AG04450 (cell line): ENCODE results near the gene NLRC5. TPM values are rescaled to one million over a fixed set of nuclear protein-coding genes. Genes with fewer than 3 reads are reported as not detected.
"Not testable (repeated sequence)": the region's sequence is repeated elsewhere in the genome, so short reads cannot be mapped to it uniquely, and the experiment has no call there.

Experiments
- CTCF ChIA-PET: fragments of 300-600, 350-600 bp; formaldehyde crosslinking; extraction: SDS; loops from one replicate; lab custom pipeline; 2022; ENCODE audit warnings: antibody characterized with exemption, inconsistent platforms; lab: Charles Lee
- POLR2A ChIA-PET: fragments of 350-600 bp; formaldehyde crosslinking; extraction: SDS; loops from one replicate; lab custom pipeline; 2021; ENCODE audit warnings: antibody characterized with exemption, inconsistent platforms; lab: Yijun Ruan, JAX
- DNase-seq: peaks from one replicate; pipeline ENCODE4 v3.0.0-alpha.2; 2011; ENCODE audit warnings: low read depth, low spot score
- H3K27ac ChIP-seq: one replicate; pipeline ENCODE4 v1.5.1; 2012; ENCODE audit warnings: low read depth, low read length, control low read depth
- H3K27me3 ChIP-seq: one replicate; pipeline ENCODE4 v1.6.0; 2012; ENCODE audit warnings: low read length; ENCODE audit not compliant: control insufficient read depth, insufficient read depth
- H3K4me3 ChIP-seq: 2 replicates; pipeline ENCODE4 v1.5.1; 2011; ENCODE audit warnings: mild to moderate bottlenecking, low read depth, low read length, control low read depth
- H3K9me3 ChIP-seq: 2 replicates; pipeline ENCODE4 v1.5.1; 2012; ENCODE audit warnings: low read length; ENCODE audit not compliant: control insufficient read depth, insufficient read depth
- polyA plus RNA-seq: library from polyadenylated mRNA; depleted of rRNA; stranded (reverse); fragments of >200 nt; gene quantifications from 2 replicates; pipeline ENCODE4 v1.2.3, GENCODE V29; 2011
- TF ChIP-seq, protein P1 (sequence below): IDR thresholded peaks from 2 replicates; pipeline ENCODE4 v1.5.1; 2011; ENCODE audit warnings: low read depth, low read length, control low read depth, inconsistent platforms

NLRC5 gene
- polyA plus RNA-seq, 1 experiment = 9.2 TPM

DNA sequence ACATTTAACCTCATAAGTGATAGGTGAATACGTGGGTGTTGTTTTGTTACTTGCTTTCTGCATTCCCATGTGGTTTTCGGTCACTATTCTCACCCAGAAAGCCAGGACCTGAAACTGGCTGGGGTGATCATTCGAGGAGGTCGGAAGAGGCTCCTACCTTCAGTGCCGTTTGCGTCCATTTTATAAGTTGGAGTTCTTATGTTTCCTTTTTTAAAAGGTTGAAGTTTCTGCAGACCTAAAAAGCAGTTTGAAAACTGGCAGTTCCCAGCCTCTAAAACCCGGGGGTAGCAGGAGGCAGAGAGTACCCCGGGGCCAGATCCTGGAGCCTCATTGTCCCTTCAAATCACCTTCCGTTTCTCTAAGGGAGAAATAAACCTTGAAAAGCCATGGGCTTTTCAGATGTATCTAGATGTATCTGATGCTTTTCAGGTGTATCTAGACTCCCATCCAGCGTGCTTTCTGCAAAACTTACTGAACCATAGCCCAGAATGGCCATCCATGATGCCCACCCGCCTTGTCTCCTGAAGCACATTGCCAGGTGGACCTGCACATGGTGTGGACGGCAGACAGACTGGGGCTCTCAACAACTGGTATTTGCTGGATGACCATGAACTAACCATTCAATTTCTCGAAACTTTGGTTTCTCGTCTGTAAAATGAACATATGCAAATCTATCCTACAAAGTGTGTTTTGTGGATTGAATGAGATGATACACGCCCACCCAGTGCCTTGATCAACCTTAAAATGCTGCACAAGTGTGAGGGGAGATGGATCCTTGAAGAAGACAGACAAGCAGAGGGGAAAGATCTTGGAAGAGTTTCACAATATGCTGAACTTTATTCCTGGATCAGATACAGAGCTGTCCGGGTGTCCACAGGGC, 1.3 kb downstream of the NLRC5 start:
- TF ChIP-seq, protein P1, sequence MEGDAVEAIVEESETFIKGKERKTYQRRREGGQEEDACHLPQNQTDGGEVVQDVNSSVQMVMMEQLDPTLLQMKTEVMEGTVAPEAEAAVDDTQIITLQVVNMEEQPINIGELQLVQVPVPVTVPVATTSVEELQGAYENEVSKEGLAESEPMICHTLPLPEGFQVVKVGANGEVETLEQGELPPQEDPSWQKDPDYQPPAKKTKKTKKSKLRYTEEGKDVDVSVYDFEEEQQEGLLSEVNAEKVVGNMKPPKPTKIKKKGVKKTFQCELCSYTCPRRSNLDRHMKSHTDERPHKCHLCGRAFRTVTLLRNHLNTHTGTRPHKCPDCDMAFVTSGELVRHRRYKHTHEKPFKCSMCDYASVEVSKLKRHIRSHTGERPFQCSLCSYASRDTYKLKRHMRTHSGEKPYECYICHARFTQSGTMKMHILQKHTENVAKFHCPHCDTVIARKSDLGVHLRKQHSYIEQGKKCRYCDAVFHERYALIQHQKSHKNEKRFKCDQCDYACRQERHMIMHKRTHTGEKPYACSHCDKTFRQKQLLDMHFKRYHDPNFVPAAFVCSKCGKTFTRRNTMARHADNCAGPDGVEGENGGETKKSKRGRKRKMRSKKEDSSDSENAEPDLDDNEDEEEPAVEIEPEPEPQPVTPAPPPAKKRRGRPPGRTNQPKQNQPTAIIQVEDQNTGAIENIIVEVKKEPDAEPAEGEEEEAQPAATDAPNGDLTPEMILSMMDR = no peak
- Histone ChIP-seq H3K27ac (no peak overlapping the region), H3K4me3 (peak overlapping the region; percentile 81), H3K27me3 (no peaks in the 10 kb centered on the region), H3K9me3 (no peaks in the 10 kb centered on the region; the same call in 1 of the 2 replicates)
- no peak for DNase-seq
- POLR2A ChIA-PET = interaction anchor here (1.3 kb wide), 1 partner anchor 59 kb away, joined by 4 read pairs; no protein-coding TSS in a partner anchor
- CTCF ChIA-PET = no interaction called here

DNA sequence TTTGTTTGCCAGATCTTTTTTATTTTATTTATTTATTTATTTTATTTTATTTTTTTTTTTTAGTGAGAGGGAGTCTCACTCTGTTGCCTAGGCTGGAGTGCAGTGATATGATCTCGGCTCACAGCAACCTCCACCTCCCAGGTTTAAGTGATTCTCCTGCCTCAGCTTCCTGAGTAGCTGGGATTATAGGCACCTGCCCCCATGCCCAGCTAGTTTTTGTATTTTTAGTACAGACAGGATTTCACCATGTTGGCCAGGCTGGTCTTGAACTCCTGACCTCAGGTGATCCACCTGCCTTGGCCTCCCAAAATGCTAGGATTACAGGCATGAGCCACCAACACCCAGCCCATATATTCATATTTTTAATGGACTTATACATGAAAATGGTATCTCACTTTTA, 3.1 kb downstream of the NLRC5 start:
- H3K4me3 ChIP-seq, CTCF ChIA-PET, DNase-seq, H3K27me3 ChIP-seq, H3K27ac ChIP-seq, POLR2A ChIA-PET, H3K9me3 ChIP-seq: not testable (repeated sequence)

DNA sequence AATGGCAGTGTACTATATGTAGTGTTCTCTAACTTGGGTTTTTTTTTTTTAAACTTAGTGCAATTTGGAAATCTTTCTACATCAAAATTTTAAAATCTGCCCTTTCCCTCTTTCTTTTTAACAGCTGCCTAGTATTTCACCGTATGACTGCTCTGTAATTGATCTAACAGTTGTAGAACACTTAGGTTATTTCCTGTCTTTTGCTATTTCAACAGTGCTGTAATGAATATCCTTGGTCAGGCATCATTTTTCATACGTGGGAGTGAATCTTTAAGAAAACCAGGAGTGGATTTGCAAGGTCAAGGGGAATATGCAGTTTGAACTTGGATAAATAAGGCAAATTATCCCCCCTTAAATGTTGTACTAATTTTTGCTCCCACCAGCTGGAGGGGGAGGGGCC, 3.8 kb downstream of the NLRC5 start:
- POLR2A ChIA-PET = no interaction called here
- Histone ChIP-seq H3K27me3 (no peaks in the 10 kb centered on the region), H3K9me3 (no peaks in the 10 kb centered on the region; the same call in 1 of the 2 replicates), H3K27ac (no peak overlapping the region), H3K4me3 (no peak overlapping the region)
- TF ChIP-seq, protein P1 = no peak
- CTCF ChIA-PET = no interaction called here
- no peak for DNase-seq

DNA sequence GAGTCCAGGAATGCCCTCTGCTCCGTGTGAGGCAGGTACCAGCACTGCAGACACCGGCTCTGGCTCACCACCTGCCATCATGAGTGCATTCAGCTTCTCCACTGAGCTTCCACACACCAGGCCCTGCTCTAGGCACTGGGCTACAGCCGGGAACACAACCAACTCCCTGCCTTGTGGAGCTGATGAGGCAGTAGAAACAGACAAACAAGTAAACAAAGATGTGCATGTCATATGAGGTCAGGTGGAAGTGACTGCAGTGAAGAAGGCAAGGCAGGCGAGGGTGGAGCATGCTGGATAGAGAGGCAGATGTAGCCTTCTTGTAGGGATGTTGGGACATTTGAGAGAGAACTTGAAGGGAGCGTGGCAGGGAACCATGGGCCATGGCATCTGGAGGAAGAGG, 5.0 kb downstream of the NLRC5 start:
- ChIA-PET POLR2A (no interaction called here), CTCF (no interaction called here)
- H3K9me3 ChIP-seq = no peaks in the 10 kb centered on the region; the same call in 1 of the 2 replicates
- TF ChIP-seq, protein P1 = no peak
- H3K4me3 ChIP-seq = no peak overlapping the region
- no peaks in the 10 kb centered on the region for H3K27me3 ChIP-seq
- DNase-seq = no peak
- H3K27ac ChIP-seq = no peak overlapping the region

DNA sequence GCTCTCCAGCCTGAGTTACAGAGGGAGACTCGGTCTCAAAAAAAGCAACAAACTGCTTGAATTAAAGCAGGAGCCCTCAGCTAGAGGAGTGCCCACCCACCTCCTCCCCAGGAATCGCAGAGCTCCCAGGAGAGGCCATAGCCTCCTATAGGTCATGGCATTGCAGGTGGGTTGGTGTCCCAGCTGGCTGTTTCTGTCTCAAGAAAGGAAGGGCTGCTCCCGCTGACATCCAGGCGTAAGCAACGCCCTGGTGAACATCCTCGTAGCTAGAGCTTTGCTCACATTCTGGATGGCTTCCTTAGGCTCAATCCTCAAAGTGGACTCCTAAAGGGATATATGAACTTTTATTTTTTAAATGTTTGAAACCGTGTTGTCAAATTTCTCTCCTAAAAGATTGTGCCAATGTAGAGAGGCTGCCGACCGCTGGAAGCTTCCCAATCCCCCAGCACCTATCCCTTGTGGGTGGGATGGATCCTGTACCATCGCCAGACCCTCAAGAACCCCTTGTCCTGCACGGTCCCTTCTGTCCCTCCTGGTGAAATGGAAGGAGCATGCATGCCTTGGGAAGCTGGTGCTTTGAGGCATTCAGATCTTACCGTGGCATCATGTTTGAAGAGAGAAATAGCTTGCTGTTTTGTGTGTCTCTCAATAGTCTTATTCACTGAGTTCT, 5.9 kb downstream of the NLRC5 start:
- DNase-seq = no peak
- TF ChIP-seq, protein P1 = no peak
- ChIA-PET CTCF (no interaction called here), POLR2A (interaction anchor here (0.5 kb wide), 1 partner anchor 11 kb away, joined by 3 read pairs; no protein-coding TSS in a partner anchor)
- H3K27me3 ChIP-seq = no peaks in the 10 kb centered on the region
- H3K4me3 ChIP-seq = no peak overlapping the region
- H3K9me3 ChIP-seq = no peaks in the 10 kb centered on the region
- no peak overlapping the region for H3K27ac ChIP-seq
